GM20000 (cell line): ENCODE data around the gene RPL21.

Experiments used
- DNase-seq: peaks from one replicate; pipeline ENCODE4 v3.0.0; 2012; ENCODE audit warnings: low spot score
- CTCF ChIP-seq: IDR thresholded peaks from 2 replicates; pipeline ENCODE4 v1.5.1; 2012; ENCODE audit warnings: mild to moderate bottlenecking, control low read depth; ENCODE audit errors: extremely low read depth, missing control alignments

The RPL21 gene

DNA sequence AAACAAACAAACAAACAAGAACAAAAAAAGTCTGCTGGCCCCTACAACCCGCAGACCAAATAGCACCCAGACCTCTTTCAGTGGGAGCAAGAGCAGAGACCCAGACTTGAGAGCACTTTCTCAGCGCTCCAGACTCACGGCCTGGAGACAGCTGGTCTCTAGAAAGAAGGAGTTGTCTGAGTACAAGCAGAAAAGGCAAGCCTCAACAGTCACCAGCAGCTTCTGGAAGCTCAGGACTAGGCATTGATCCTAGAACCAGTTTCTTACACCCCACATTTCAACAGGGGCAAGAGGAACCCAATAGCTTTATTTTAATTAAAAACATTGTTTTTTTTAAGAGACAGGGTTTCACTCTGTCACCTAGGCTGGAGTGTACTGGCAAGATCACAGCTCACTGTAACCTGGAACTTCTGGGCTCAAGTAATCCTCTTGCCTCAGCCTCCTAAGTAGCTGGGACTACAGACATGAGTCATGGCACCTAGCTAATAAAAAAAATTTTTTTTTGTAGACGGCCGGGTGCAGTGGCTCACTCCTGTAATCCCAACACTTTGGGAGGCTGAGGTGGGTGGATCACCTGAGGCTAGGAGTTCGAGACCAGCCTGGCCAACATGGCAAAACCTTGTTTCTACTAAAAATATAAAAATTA lies 49.7 kb downstream of the RPL21 start:
- DNase-seq = no peak
- no peak for TF ChIP-seq CTCF

DNA sequence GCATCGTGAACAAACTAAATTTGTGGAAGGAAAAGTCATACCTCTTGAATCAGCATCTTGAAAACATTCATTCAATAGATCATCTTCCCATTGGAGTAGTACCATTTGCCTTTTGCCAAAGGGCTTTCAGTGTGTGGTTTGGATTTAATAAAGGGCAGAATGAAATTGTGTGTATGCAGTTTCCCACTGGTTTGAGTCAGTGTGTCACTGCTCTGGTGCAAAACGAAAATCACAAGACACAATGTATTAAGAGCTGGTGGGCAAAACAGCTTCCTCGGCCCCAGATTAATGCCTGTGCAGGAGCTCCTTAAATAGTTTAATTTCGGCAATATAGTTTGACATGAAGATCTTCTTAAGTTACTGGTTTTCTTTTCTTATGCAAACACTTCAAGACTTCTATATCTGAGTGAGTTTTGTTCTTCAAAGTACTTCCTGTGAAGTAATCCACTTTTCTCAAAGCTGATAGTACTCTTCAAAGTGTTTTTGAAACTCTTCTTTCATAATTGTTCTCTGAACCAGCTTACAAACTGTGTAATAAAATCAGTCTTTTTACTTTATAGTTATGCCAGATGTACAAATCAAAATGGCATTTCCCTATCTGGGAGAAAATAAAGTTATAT lies 51.4 kb downstream of the RPL21 start:
- TF ChIP-seq CTCF = no peak
- DNase-seq = no peak

DNA sequence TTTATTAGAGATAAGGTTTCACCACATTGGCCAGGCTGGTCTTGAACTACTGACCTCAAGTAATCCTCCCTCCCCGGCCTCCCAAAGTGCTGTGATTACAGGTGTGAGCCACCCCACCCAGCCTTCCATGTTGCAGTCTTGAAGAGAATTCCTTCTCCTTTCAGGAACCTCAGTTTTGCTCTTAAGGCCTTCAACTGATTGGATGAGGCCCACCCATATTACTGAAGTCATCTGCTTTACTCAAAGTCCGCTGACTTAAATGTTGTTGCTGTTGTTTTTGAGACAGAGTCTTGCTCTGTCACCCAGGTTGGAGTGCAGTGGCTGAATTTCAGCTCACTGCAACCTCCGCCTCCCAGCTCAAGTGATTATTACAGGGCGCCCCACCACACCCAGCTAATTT lies 52.7 kb downstream of the RPL21 start:
- DNase-seq = no peak
- no peak for TF ChIP-seq CTCF

DNA sequence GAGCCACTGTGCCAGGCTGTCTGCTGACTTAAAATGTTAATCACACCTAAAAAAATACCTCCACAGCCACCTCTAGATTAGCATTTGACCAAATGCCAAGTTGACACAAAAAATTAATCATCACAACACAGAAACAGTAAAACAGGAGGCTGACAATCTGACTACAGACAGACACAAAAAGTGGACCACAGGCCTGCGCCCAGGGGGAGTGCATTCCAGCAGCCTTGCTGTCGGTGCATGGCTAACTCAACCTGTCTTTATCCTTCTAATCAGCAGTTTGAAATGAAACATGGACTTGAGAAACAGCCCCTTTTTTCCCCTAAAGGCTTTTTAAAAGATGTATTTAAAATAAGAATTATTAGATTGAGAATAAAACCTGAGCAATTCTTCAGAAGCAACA lies 53.3 kb downstream of the RPL21 start:
- TF ChIP-seq CTCF = no peak

More for the DNA sequence above, 53.3 kb downstream of the RPL21 start:
- DNase-seq = no peak
